ENCODE measurements around the gene BCL2L11.

BCL2L11 gene

GRCh38 chr2:111199840-111200239 lies 79.1 kb downstream of the BCL2L11 start:
- TF ChIP-seq CTCF (IDR thresholded peaks at IDR 0.05; ENCODE audit: low read depth, low read length, missing control alignments) = no peak
- no peak overlapping the region for H3K27ac ChIP-seq
- in situ Hi-C loops (cut with HindIII; ENCODE audit: low pct_ligation_motif_present, low sequenced_read_pairs) = no loop called here
- no peaks in the 10 kb centered on the region for H3K27me3 ChIP-seq (replicated peaks)
- no peaks in the 10 kb centered on the region for H3K36me3 ChIP-seq (replicated peaks)
- DNase-seq = no peak
- H3K4me3 ChIP-seq (ENCODE audit: low read depth, low read length) = no peak overlapping the region

- in situ Hi-C loops (cut with HindIII; ENCODE audit: low pct_ligation_motif_present, low sequenced_read_pairs) = no loop called here
- no peak for DNase-seq
- TF ChIP-seq CTCF (IDR thresholded peaks at IDR 0.05; ENCODE audit: low read depth, low read length, missing control alignments) = no peak
- Histone ChIP-seq H3K4me3 (ENCODE audit: low read depth, low read length) (no peak overlapping the region), H3K27ac (no peak overlapping the region), H3K36me3 (replicated peaks) (no peaks in the 10 kb centered on the region), H3K27me3 (replicated peaks) (no peaks in the 10 kb centered on the region)
Observed at GRCh38 chr2:111200333-111200881, 79.7 kb downstream of the BCL2L11 start.

- no peak for DNase-seq
- no peak overlapping the region for H3K4me3 ChIP-seq (ENCODE audit: low read depth, low read length)
- in situ Hi-C loops (cut with HindIII; ENCODE audit: low pct_ligation_motif_present, low sequenced_read_pairs) = no loop called here
- H3K36me3 ChIP-seq (replicated peaks) = no peaks in the 10 kb centered on the region
- H3K27ac ChIP-seq = no peak overlapping the region
- no peaks in the 10 kb centered on the region for H3K27me3 ChIP-seq (replicated peaks)
- TF ChIP-seq CTCF (IDR thresholded peaks at IDR 0.05; ENCODE audit: low read depth, low read length, missing control alignments) = no peak
Observed at GRCh38 chr2:111201214-111201613, 80.5 kb downstream of the BCL2L11 start.

GRCh38 chr2:111202266-111203040 lies 81.7 kb downstream of the BCL2L11 start:
- H3K27me3 ChIP-seq (replicated peaks) = no peaks in the 10 kb centered on the region
- H3K36me3 ChIP-seq (replicated peaks) = no peaks in the 10 kb centered on the region
- H3K27ac ChIP-seq = peak overlapping the region; percentile 37
- DNase-seq = peak; percentile 83
- H3K4me3 ChIP-seq (ENCODE audit: low read depth, low read length) = no peak overlapping the region
- in situ Hi-C loops (cut with HindIII; ENCODE audit: low pct_ligation_motif_present, low sequenced_read_pairs) = no loop called here
- TF ChIP-seq CTCF (IDR thresholded peaks at IDR 0.05; ENCODE audit: low read depth, low read length, missing control alignments) = no peak

- Histone ChIP-seq H3K36me3 (replicated peaks) (no peaks in the 10 kb centered on the region), H3K4me3 (ENCODE audit: low read depth, low read length) (no peak overlapping the region), H3K27ac (no peak overlapping the region), H3K27me3 (replicated peaks) (no peaks in the 10 kb centered on the region)
- DNase-seq = no peak
- in situ Hi-C loops (cut with HindIII; ENCODE audit: low pct_ligation_motif_present, low sequenced_read_pairs) = no loop called here
- no peak for TF ChIP-seq CTCF (IDR thresholded peaks at IDR 0.05; ENCODE audit: low read depth, low read length, missing control alignments)
Observed at GRCh38 chr2:111204706-111205105, 84.0 kb downstream of the BCL2L11 start.

All from brain microvascular endothelial cell (primary cell).